Hepatocyte (in vitro differentiated cells): ENCODE results near the gene NOD2. TPM values are rescaled to one million over a fixed set of nuclear protein-coding genes. Genes with fewer than 3 reads are reported as not detected.

Source experiments
- DNase-seq: peaks from one replicate; pipeline ENCODE4 v3.0.0-alpha.2; 2016; ENCODE audit warnings: low spot score
- H2AFZ ChIP-seq: fragments of 200-600 bp; sonication (generic); 2 replicates; pipeline ENCODE4 v1.6.0; 2016; ENCODE audit warnings: antibody characterized with exemption, mild to moderate bottlenecking
- H3K27ac ChIP-seq: fragments of 200-600 bp; sonication (generic); 2 replicates; pipeline ENCODE4 v1.5.1; 2016; ENCODE audit warnings: mild to moderate bottlenecking
- H3K27me3 ChIP-seq: fragments of 200-600 bp; sonication (generic); 2 replicates; pipeline ENCODE4 v1.6.1; 2016
- H3K36me3 ChIP-seq: fragments of 200-600 bp; sonication (generic); replicated peaks from 2 replicates; pipeline ENCODE4 v1.5.1; 2016; ENCODE audit warnings: low read depth; ENCODE audit not compliant: insufficient read depth
- H3K4me1 ChIP-seq: fragments of 200-600 bp; sonication (generic); 2 replicates; pipeline ENCODE4 v1.5.1; 2016; ENCODE audit warnings: mild to moderate bottlenecking, moderate library complexity; ENCODE audit not compliant: insufficient read depth
- H3K4me2 ChIP-seq: fragments of 200-600 bp; sonication (generic); 2 replicates; pipeline ENCODE4 v1.6.0; 2016
- H3K4me3 ChIP-seq: fragments of 200-600 bp; sonication (generic); 2 replicates; pipeline ENCODE4 v1.5.1; 2016; ENCODE audit warnings: mild to moderate bottlenecking
- H3K79me2 ChIP-seq: fragments of 200-600 bp; sonication (generic); 2 replicates; pipeline ENCODE4 v1.6.0; 2017; ENCODE audit warnings: mild to moderate bottlenecking
- H3K9me2 ChIP-seq: fragments of 200-600 bp; sonication (generic); replicated peaks from 2 replicates; pipeline ENCODE4 v1.6.0; 2017; ENCODE audit warnings: mild to moderate bottlenecking; ENCODE audit not compliant: insufficient read depth
- H3K9me3 ChIP-seq: fragments of 200-600 bp; sonication (generic); 2 replicates; pipeline ENCODE4 v1.5.1; 2016; ENCODE audit warnings: low read depth, mild to moderate bottlenecking
- H4K20me1 ChIP-seq: fragments of 200-600 bp; sonication (generic); 2 replicates; pipeline ENCODE4 v1.6.0; 2016; ENCODE audit warnings: mild to moderate bottlenecking; ENCODE audit not compliant: insufficient read depth, poor library complexity, severe bottlenecking
- CTCF ChIP-seq: fragments of 200-600 bp; sonication (generic); IDR thresholded peaks from 2 replicates; pipeline ENCODE4 v1.5.1; 2016; ENCODE audit warnings: antibody characterized with exemption, mild to moderate bottlenecking; ENCODE audit not compliant: poor library complexity
- EZH2 ChIP-seq: fragments of 200-600 bp; sonication (generic); IDR thresholded peaks from 2 replicates; pipeline ENCODE4 v1.6.1; 2016; ENCODE audit warnings: antibody characterized with exemption, mild to moderate bottlenecking, borderline replicate concordance
- EZH2phosphoT487 ChIP-seq: fragments of 200-600 bp; sonication (generic); IDR thresholded peaks from one replicate; pipeline ENCODE4 v1.6.1; 2018; ENCODE audit warnings: antibody characterized with exemption, mild to moderate bottlenecking, low read depth, moderate library complexity; ENCODE audit not compliant: unreplicated experiment, severe bottlenecking
- WGBS: methylation state at CpG from one replicate; pipeline ENCODE4 v1.1.6; 2016; ENCODE audit warnings: low lambda C conversion rate; ENCODE audit errors: missing lambda C conversion rate; 5-methylcytosine and 5-hydroxymethylcytosine counted together
- polyA plus RNA-seq: library from polyadenylated mRNA; unstranded; fragments of >200 nt; fragmentation: Nextera tagmentation; extraction: Ambion mirVana; gene quantifications from 2 replicates; pipeline ENCODE4 v1.2.1, GENCODE V29; 2016
- total RNA-seq: library from RNA; depleted of rRNA; stranded (reverse); fragments of >200 nt; gene quantifications from 2 replicates; pipeline ENCODE4 v1.2.3, GENCODE V29; 2014

Gene NOD2
- total and polyA plus RNA-seq, 2 experiments from 2014 or later: 0.13 TPM; not detected in 1

- WGBS: 60% methylated on average over 7 of the region's 7 CpGs
- Histone ChIP-seq H4K20me1 (no peaks in the 10 kb centered on the region), H3K27me3 (no peaks in the 10 kb centered on the region), H3K9me3 (no peaks in the 10 kb centered on the region), H3K4me1 (no peaks in the 10 kb centered on the region), H2AFZ (no peak overlapping the region), H3K79me2 (no peaks in the 10 kb centered on the region), H3K9me2 (no peaks in the 10 kb centered on the region), H3K27ac (no peak overlapping the region), H3K4me2 (no peak overlapping the region), H3K36me3 (no peaks in the 10 kb centered on the region), H3K4me3 (no peak overlapping the region)
- no peak for TF ChIP-seq EZH2phosphoT487
- TF ChIP-seq CTCF: peak; percentile 51
- DNase-seq: no peak
These were observed 54.0 kb downstream of the NOD2 start for GRCh38 chr16:50747207-50747956.

- Histone ChIP-seq H4K20me1 (no peaks in the 10 kb centered on the region), H3K9me3 (no peaks in the 10 kb centered on the region), H3K36me3 (no peaks in the 10 kb centered on the region), H3K4me2 (no peak overlapping the region), H3K79me2 (no peaks in the 10 kb centered on the region), H3K27ac (no peak overlapping the region), H3K4me1 (no peaks in the 10 kb centered on the region), H2AFZ (no peak overlapping the region), H3K27me3 (no peaks in the 10 kb centered on the region), H3K4me3 (no peak overlapping the region), H3K9me2 (no peaks in the 10 kb centered on the region)
- DNase-seq: no peak
- 95% methylated on average over 6 of the region's 6 CpGs for WGBS
- TF ChIP-seq CTCF (no peak), EZH2 (no peak), EZH2phosphoT487 (no peak)
These were observed 58.1 kb downstream of the NOD2 start for GRCh38 chr16:50751528-50751927.

GRCh38 chr16:50752471-50753235 is 59.2 kb downstream of the NOD2 start:
- 91% methylated on average over 4 of the region's 4 CpGs for WGBS
- Histone ChIP-seq H3K4me3 (no peak overlapping the region), H3K27ac (no peak overlapping the region), H3K27me3 (no peaks in the 10 kb centered on the region), H3K36me3 (no peaks in the 10 kb centered on the region), H3K79me2 (no peaks in the 10 kb centered on the region), H3K4me1 (no peaks in the 10 kb centered on the region), H3K9me2 (no peaks in the 10 kb centered on the region), H3K4me2 (no peak overlapping the region), H3K9me3 (no peaks in the 10 kb centered on the region), H2AFZ (no peak overlapping the region), H4K20me1 (no peaks in the 10 kb centered on the region)
- no peak for TF ChIP-seq EZH2
- no peak for TF ChIP-seq EZH2phosphoT487
- TF ChIP-seq CTCF: no peak
- DNase-seq: no peak
